AG04449 (cell line): Measurements from ENCODE around the gene SLC66A1.
"Not testable (repeated sequence)": the region's sequence is repeated elsewhere in the genome, so short reads cannot be mapped to it uniquely, and the experiment has no call there.

Experiments used
- CTCF ChIA-PET: fragments of 350-600 bp; formaldehyde crosslinking; extraction: SDS; loops from one replicate; lab custom pipeline; 2021; ENCODE audit warnings: antibody characterized with exemption; lab: Yijun Ruan, JAX
- POLR2A ChIA-PET: fragments of 400-600, 350-600 bp; formaldehyde crosslinking; extraction: SDS; loops from one replicate; lab custom pipeline; 2020; ENCODE audit warnings: antibody characterized with exemption, inconsistent platforms; lab: Yijun Ruan, JAX
- DNase-seq: peaks from one replicate; pipeline ENCODE4 v3.0.0-alpha.2; 2010; ENCODE audit warnings: low read depth, low spot score
- H3K4me3 ChIP-seq: 2 replicates; pipeline ENCODE4 v1.5.1; 2011; ENCODE audit warnings: low read depth, mild to moderate bottlenecking, control low read depth, low read length
- CTCF ChIP-seq: IDR thresholded peaks from one replicate; pipeline ENCODE4 v1.5.1; 2011; ENCODE audit warnings: mild to moderate bottlenecking, moderate library complexity, low read length, control low read depth, inconsistent platforms; ENCODE audit not compliant: insufficient read depth; ENCODE audit errors: missing control alignments

Gene SLC66A1

GRCh38 chr1:19273106-19273843 is 38.9 kb upstream of the SLC66A1 start:
- DNase-seq: no peak
- ChIA-PET POLR2A (no interaction called here), CTCF (no interaction called here)
- no peak overlapping the region for H3K4me3 ChIP-seq
- TF ChIP-seq CTCF: no peak

GRCh38 chr1:19273844-19274531 is 38.1 kb upstream of the SLC66A1 start:
- H3K4me3 ChIP-seq, DNase-seq, POLR2A ChIA-PET, CTCF ChIA-PET: not testable (repeated sequence)

GRCh38 chr1:19274636-19275035 is 37.5 kb upstream of the SLC66A1 start:
- ChIA-PET POLR2A (no interaction called here), CTCF (no interaction called here)
- H3K4me3 ChIP-seq: no peak overlapping the region
- TF ChIP-seq CTCF: no peak
- no peak for DNase-seq

- POLR2A ChIA-PET: no interaction called here
- TF ChIP-seq CTCF: no peak
- no peak overlapping the region for H3K4me3 ChIP-seq
- CTCF ChIA-PET: no interaction called here
- no peak for DNase-seq
Measured at GRCh38 chr1:19283891-19284290, 28.2 kb upstream of the SLC66A1 start.

GRCh38 chr1:19284881-19285280 is 27.2 kb upstream of the SLC66A1 start:
- H3K4me3 ChIP-seq: no peak overlapping the region
- ChIA-PET CTCF (no interaction called here), POLR2A (no interaction called here)
- TF ChIP-seq CTCF: no peak
- DNase-seq: no peak

- CTCF ChIA-PET: not testable (repeated sequence)
Measured at GRCh38 chr1:19285366-19285765, 26.8 kb upstream of the SLC66A1 start.

GRCh38 chr1:19285807-19286206 is 26.3 kb upstream of the SLC66A1 start:
- DNase-seq, POLR2A ChIA-PET, H3K4me3 ChIP-seq, CTCF ChIA-PET: not testable (repeated sequence)

More at GRCh38 chr1:19285366-19285765, 26.8 kb upstream of the SLC66A1 start:
- H3K4me3 ChIP-seq, DNase-seq, POLR2A ChIA-PET: not testable (repeated sequence)
